Sigmoid colon (tissue), 4 donors: ENCODE data around the gene FZR1.

Experiments
- EP300 ChIP-seq, 4 donors: sonication (generic); formaldehyde crosslinking; IDR thresholded peaks; one replicate each; pipeline ENCODE4 v1.6.1; 2017; ENCODE audit warnings: antibody characterized with exemption in 4 of 4
- POLR2A ChIP-seq, 2 donors: fragments of 450-650 bp; IDR thresholded peaks; one replicate each; pipeline ENCODE4 v1.6.1; 2016; ENCODE audit warnings: antibody characterized with exemption in 2 of 2, mild to moderate bottlenecking in 2 of 2, moderate library complexity in 2 of 2
- POLR2AphosphoS5 ChIP-seq, 4 donors: sonication (generic); formaldehyde crosslinking; IDR thresholded peaks; one replicate each; pipeline ENCODE4 v1.6.1; 2017; ENCODE audit warnings: antibody characterized with exemption in 4 of 4
- TF ChIP-seq, protein P1 (sequence below), 4 experiments: fragments of 450-650 bp in 3 of 4; fragments of 200-600 bp in 1 of 4; IDR thresholded peaks; one replicate each; pipeline ENCODE4 v1.5.1; 2016 to 2019; ENCODE audit warnings: antibody characterized with exemption in 4 of 4, mild to moderate bottlenecking in 3 of 4, moderate library complexity in 2 of 4

DNA sequence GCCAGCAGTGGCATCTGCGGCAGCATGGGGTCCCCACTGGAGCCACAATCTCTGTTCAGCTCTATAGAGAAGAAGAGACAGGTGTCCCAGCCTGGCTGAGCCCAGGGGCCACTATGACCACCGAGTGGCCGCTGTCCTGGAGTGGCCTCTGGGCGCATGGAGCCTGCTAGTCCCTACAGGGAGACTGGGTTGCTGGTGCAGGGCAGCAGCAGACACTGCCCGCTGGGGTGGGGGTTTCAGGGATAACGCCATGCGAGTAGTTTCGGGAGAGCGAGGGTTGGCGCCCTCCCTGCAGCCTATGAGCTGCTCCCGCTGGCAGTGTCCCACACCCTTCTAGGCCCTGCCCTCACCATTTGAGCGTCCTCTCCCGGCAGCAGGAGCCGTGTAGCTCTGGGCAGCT lies 22.0 kb downstream of the FZR1 start:
- TF ChIP-seq, protein P1, sequence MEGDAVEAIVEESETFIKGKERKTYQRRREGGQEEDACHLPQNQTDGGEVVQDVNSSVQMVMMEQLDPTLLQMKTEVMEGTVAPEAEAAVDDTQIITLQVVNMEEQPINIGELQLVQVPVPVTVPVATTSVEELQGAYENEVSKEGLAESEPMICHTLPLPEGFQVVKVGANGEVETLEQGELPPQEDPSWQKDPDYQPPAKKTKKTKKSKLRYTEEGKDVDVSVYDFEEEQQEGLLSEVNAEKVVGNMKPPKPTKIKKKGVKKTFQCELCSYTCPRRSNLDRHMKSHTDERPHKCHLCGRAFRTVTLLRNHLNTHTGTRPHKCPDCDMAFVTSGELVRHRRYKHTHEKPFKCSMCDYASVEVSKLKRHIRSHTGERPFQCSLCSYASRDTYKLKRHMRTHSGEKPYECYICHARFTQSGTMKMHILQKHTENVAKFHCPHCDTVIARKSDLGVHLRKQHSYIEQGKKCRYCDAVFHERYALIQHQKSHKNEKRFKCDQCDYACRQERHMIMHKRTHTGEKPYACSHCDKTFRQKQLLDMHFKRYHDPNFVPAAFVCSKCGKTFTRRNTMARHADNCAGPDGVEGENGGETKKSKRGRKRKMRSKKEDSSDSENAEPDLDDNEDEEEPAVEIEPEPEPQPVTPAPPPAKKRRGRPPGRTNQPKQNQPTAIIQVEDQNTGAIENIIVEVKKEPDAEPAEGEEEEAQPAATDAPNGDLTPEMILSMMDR (IDR thresholded peaks at IDR 0.05) = no peak
- TF ChIP-seq POLR2AphosphoS5 (IDR thresholded peaks at IDR 0.05) (no peak), POLR2A (IDR thresholded peaks at IDR 0.05) (no peak), EP300 (IDR thresholded peaks at IDR 0.05) (no peak)
